Measurements from ENCODE around the gene MAG.

MAG gene

GRCh38 chr19:35360880-35361420, 69.0 kb downstream of the MAG start:
- Histone ChIP-seq H3K4me2 (ENCODE audit: low read depth, low read length, poor library complexity, severe bottlenecking) (no peak overlapping the region), H3K9me3 (ENCODE audit: insufficient read depth, low read depth, low read length) (no peaks in the 10 kb centered on the region), H2AFZ (ENCODE audit: low read length) (0 out of 2 replicates have a peak overlapping the region, but pooled peaks have one; percentile 18), H4K20me1 (ENCODE audit: insufficient read depth, low read length, poor library complexity, severe bottlenecking) (no peaks in the 10 kb centered on the region), H3F3A (ENCODE audit: low read depth) (no peaks in the 10 kb centered on the region), H3K9me2 (replicated peaks; ENCODE audit: low read depth, low read length) (no peaks in the 10 kb centered on the region), H3K79me2 (ENCODE audit: insufficient read depth, low read length) (no peaks in the 10 kb centered on the region), H3K9ac (ENCODE audit: low read depth, low read length, poor library complexity, severe bottlenecking) (no peak overlapping the region), H3K36me3 (ENCODE audit: insufficient read depth, low read length) (no peaks in the 10 kb centered on the region), H3K4me3 (ENCODE audit: low read length, poor library complexity, severe bottlenecking) (no peak overlapping the region), H3K27me3 (ENCODE audit: insufficient read depth, low read length, poor library complexity, severe bottlenecking) (no peaks in the 10 kb centered on the region), H3K4me1 (ENCODE audit: insufficient read depth, low read length, poor library complexity, severe bottlenecking) (peaks cover 3% of the 10 kb centered on the region)
- no peak for TF ChIP-seq EZH2phosphoT487 (IDR thresholded peaks at IDR 0.05; ENCODE audit: borderline replicate concordance)
- TF ChIP-seq, protein P1, sequence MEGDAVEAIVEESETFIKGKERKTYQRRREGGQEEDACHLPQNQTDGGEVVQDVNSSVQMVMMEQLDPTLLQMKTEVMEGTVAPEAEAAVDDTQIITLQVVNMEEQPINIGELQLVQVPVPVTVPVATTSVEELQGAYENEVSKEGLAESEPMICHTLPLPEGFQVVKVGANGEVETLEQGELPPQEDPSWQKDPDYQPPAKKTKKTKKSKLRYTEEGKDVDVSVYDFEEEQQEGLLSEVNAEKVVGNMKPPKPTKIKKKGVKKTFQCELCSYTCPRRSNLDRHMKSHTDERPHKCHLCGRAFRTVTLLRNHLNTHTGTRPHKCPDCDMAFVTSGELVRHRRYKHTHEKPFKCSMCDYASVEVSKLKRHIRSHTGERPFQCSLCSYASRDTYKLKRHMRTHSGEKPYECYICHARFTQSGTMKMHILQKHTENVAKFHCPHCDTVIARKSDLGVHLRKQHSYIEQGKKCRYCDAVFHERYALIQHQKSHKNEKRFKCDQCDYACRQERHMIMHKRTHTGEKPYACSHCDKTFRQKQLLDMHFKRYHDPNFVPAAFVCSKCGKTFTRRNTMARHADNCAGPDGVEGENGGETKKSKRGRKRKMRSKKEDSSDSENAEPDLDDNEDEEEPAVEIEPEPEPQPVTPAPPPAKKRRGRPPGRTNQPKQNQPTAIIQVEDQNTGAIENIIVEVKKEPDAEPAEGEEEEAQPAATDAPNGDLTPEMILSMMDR (conservative IDR thresholded peaks at IDR 0.05; ENCODE audit: low read length), result no peak

DNA sequence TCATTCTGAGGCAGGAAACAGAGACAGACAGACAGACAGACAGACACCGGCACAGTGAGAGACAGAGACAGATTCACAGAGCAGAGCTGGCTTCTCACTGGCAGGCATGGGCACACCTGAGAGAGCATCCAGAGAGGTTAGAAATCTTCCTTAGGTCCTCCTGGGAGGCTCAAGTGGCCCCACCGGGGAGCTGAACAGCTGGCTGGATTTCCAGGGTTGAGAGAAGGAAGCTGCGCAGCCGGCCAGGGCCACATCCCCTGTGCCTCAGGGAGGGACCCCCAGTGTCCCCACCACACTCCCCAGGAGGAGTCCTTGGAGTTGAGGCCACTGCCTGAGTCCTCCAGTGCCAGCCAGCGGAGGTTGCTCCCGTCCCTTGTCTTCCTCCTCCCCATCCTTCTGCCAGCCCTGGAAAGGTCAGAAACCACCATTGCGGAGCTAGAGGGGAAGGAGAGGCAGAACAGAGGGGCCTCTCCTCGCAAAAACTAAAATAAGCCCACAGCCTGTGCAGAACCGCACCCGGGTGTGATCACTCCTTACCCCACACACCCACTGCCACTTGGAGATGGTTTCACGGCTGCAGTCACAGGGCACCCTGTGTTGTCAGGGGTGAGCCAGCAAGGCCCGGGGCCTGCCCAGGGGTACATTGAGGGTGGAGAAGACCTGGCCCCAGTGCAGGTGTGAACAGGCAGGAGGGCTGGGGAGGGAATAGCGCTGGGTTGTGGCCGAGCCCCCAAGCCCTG, 70.5 kb downstream of the MAG start:
- no peaks in the 10 kb centered on the region for H3K9me3 ChIP-seq (ENCODE audit: insufficient read depth, low read depth, low read length)
- TF ChIP-seq, protein P1 (conservative IDR thresholded peaks at IDR 0.05; ENCODE audit: low read length), result no peak
- no peak for TF ChIP-seq EZH2phosphoT487 (IDR thresholded peaks at IDR 0.05; ENCODE audit: borderline replicate concordance)
- no peaks in the 10 kb centered on the region for H3K79me2 ChIP-seq (ENCODE audit: insufficient read depth, low read length)
- no peak overlapping the region for H3K4me2 ChIP-seq (ENCODE audit: low read depth, low read length, poor library complexity, severe bottlenecking)
- H2AFZ ChIP-seq (ENCODE audit: low read length), result no peak overlapping the region
- no peaks in the 10 kb centered on the region for H3K36me3 ChIP-seq (ENCODE audit: insufficient read depth, low read length)
- no peaks in the 10 kb centered on the region for H3K9me2 ChIP-seq (replicated peaks; ENCODE audit: low read depth, low read length)
- H3K4me3 ChIP-seq (ENCODE audit: low read length, poor library complexity, severe bottlenecking), result no peak overlapping the region
- H3K9ac ChIP-seq (ENCODE audit: low read depth, low read length, poor library complexity, severe bottlenecking), result no peak overlapping the region
- no peaks in the 10 kb centered on the region for H3K27me3 ChIP-seq (ENCODE audit: insufficient read depth, low read length, poor library complexity, severe bottlenecking)
- no peaks in the 10 kb centered on the region for H4K20me1 ChIP-seq (ENCODE audit: insufficient read depth, low read length, poor library complexity, severe bottlenecking)
- no peaks in the 10 kb centered on the region for H3F3A ChIP-seq (ENCODE audit: low read depth)
- peaks cover 3% of the 10 kb centered on the region for H3K4me1 ChIP-seq (ENCODE audit: insufficient read depth, low read length, poor library complexity, severe bottlenecking)

DNA sequence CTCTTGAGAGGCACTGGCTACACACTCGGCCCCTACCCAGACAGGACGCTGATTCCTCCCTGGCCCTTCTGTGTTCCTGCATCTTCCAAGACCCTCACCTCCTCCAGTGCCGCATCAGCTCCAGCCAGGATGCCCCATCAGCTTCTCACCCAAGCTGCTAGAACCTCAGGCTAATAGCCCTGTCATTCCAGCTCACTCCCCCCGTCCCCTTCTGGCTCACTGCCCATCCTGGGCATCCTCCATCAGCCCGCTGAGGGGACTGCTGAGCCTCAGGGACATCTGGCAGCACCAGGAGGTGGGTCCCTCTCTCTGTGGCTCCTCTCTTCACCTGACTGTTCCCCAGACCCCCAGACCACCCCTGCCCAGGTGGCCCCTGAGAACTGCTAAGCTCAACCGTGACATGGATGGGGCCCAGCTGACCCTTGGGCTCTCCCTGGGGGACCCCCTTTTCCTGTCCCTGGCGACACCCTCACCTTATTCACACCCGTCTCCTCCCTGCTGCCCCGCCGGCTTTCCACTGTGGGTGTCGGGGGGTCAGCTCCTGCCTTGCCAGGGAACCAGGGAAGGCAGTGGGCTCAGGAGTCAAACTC, 71.1 kb downstream of the MAG start:
- Histone ChIP-seq H3K4me2 (ENCODE audit: low read depth, low read length, poor library complexity, severe bottlenecking) (no peak overlapping the region), H3K27me3 (ENCODE audit: insufficient read depth, low read length, poor library complexity, severe bottlenecking) (no peaks in the 10 kb centered on the region), H3K4me1 (ENCODE audit: insufficient read depth, low read length, poor library complexity, severe bottlenecking) (peaks cover 2% of the 10 kb centered on the region), H3K9me2 (replicated peaks; ENCODE audit: low read depth, low read length) (no peaks in the 10 kb centered on the region), H3K9ac (ENCODE audit: low read depth, low read length, poor library complexity, severe bottlenecking) (no peak overlapping the region), H3K9me3 (ENCODE audit: insufficient read depth, low read depth, low read length) (no peaks in the 10 kb centered on the region), H3K36me3 (ENCODE audit: insufficient read depth, low read length) (no peaks in the 10 kb centered on the region), H2AFZ (ENCODE audit: low read length) (no peak overlapping the region), H3K79me2 (ENCODE audit: insufficient read depth, low read length) (no peaks in the 10 kb centered on the region), H3F3A (ENCODE audit: low read depth) (no peaks in the 10 kb centered on the region), H4K20me1 (ENCODE audit: insufficient read depth, low read length, poor library complexity, severe bottlenecking) (no peaks in the 10 kb centered on the region), H3K4me3 (ENCODE audit: low read length, poor library complexity, severe bottlenecking) (no peak overlapping the region)
- TF ChIP-seq EZH2phosphoT487 (IDR thresholded peaks at IDR 0.05; ENCODE audit: borderline replicate concordance), result no peak
- TF ChIP-seq, protein P1 (conservative IDR thresholded peaks at IDR 0.05; ENCODE audit: low read length), result no peak
